Ishikawa (cell line): Measurements from ENCODE around the gene TAX1BP1.

ENCODE experiments used
- CEBPB ChIP-seq: IDR thresholded peaks from 2 replicates; pipeline ENCODE4 v1.6.1; 2012
- CREB1 ChIP-seq: IDR thresholded peaks from 2 replicates; pipeline ENCODE4 v1.6.1; 2012; ENCODE audit warnings: low read depth
- EGR1 ChIP-seq: IDR thresholded peaks from 2 replicates; pipeline ENCODE4 v1.6.1; 2012
- EP300 ChIP-seq: IDR thresholded peaks from 2 replicates; pipeline ENCODE4 v1.6.1; 2012; ENCODE audit warnings: borderline replicate concordance
- FOXM1 ChIP-seq: IDR thresholded peaks from 2 replicates; pipeline ENCODE4 v1.6.1; 2012; ENCODE audit warnings: low read depth, borderline replicate concordance
- MAX ChIP-seq: IDR thresholded peaks from 2 replicates; pipeline ENCODE4 v1.6.1; 2012
- NFIC ChIP-seq: IDR thresholded peaks from 2 replicates; pipeline ENCODE4 v1.6.1; 2012
- RAD21 ChIP-seq: IDR thresholded peaks from 2 replicates; pipeline ENCODE4 v1.6.1; 2012; ENCODE audit warnings: low read depth
- REST ChIP-seq: IDR thresholded peaks from 2 replicates; pipeline ENCODE4 v1.6.1; 2012; ENCODE audit warnings: low read depth, mild to moderate bottlenecking
- TAF1 ChIP-seq: IDR thresholded peaks from 2 replicates; pipeline ENCODE4 v1.6.1; 2012; ENCODE audit warnings: low read depth, mild to moderate bottlenecking
- TCF12 ChIP-seq: IDR thresholded peaks from 2 replicates; pipeline ENCODE4 v1.6.1; 2012; ENCODE audit warnings: low read depth
- TEAD4 ChIP-seq: IDR thresholded peaks from 2 replicates; pipeline ENCODE4 v1.6.1; 2012
- USF1 ChIP-seq: IDR thresholded peaks from 2 replicates; pipeline ENCODE4 v1.6.1; 2012
- YY1 ChIP-seq: IDR thresholded peaks from 2 replicates; pipeline ENCODE4 v1.6.1; 2012; ENCODE audit warnings: low read depth
- ZBTB7A ChIP-seq: IDR thresholded peaks from 2 replicates; pipeline ENCODE4 v1.6.1; 2012; ENCODE audit warnings: low read depth

TAX1BP1 gene

GRCh38 chr7:27808626-27809025, 68.7 kb downstream of the TAX1BP1 start:
- no peak for TF ChIP-seq TCF12
- no peak for TF ChIP-seq ZBTB7A
- TF ChIP-seq EGR1, result no peak
- TF ChIP-seq TAF1, result no peak
- no peak for TF ChIP-seq MAX
- TF ChIP-seq FOXM1, result no peak
- TF ChIP-seq USF1, result no peak
- no peak for TF ChIP-seq CREB1
- no peak for TF ChIP-seq EP300
- TF ChIP-seq TEAD4, result no peak
- TF ChIP-seq YY1, result no peak
- TF ChIP-seq REST, result no peak
- TF ChIP-seq NFIC, result no peak
- no peak for TF ChIP-seq CEBPB
- no peak for TF ChIP-seq RAD21

GRCh38 chr7:27810186-27810585, 70.2 kb downstream of the TAX1BP1 start:
- TF ChIP-seq CEBPB, result no peak
- no peak for TF ChIP-seq NFIC
- no peak for TF ChIP-seq YY1
- TF ChIP-seq USF1, result no peak
- TF ChIP-seq TCF12, result no peak
- TF ChIP-seq RAD21, result no peak
- no peak for TF ChIP-seq TEAD4
- TF ChIP-seq TAF1, result no peak
- no peak for TF ChIP-seq FOXM1

- TF ChIP-seq EP300 (no peak), MAX (no peak), TCF12 (no peak), TAF1 (no peak), ZBTB7A (no peak), RAD21 (no peak), USF1 (no peak), TEAD4 (no peak), NFIC (no peak), FOXM1 (no peak), EGR1 (no peak), CEBPB (no peak), REST (no peak), YY1 (no peak)
These were observed 72.7 kb downstream of the TAX1BP1 start for GRCh38 chr7:27812706-27813105.

- TF ChIP-seq TCF12, result no peak
- no peak for TF ChIP-seq RAD21
- TF ChIP-seq TAF1, result no peak
- TF ChIP-seq EGR1, result no peak
- no peak for TF ChIP-seq ZBTB7A
- TF ChIP-seq USF1, result no peak
- TF ChIP-seq TEAD4, result no peak
- no peak for TF ChIP-seq REST
- no peak for TF ChIP-seq EP300
- TF ChIP-seq MAX, result no peak
These were observed 82.3 kb downstream of the TAX1BP1 start for GRCh38 chr7:27822245-27822644.
